Large intestine (tissue), 3 donors: ENCODE data around the gene SPRR2A. TPM values are rescaled to one million over a fixed set of nuclear protein-coding genes. Genes with fewer than 3 reads are reported as not detected.
"Not testable (repeated sequence)": the region's sequence is repeated elsewhere in the genome, so short reads cannot be mapped to it uniquely, and the experiment has no call there.

ENCODE experiments used
- DNase-seq, 2 donors: peaks; one replicate each; pipeline versions ENCODE4 v3.0.0 to v3.0.0-alpha.2; 2013
- H3K27ac ChIP-seq: one replicate; pipeline ENCODE4 v1.5.1; 2013; ENCODE audit warnings: low read length
- H3K27me3 ChIP-seq: 2 replicates; pipeline ENCODE4 v1.6.1; 2013; ENCODE audit warnings: low read length; ENCODE audit not compliant: control insufficient read depth, insufficient read depth
- H3K36me3 ChIP-seq: 2 replicates; pipeline ENCODE4 v1.6.1; 2013; ENCODE audit warnings: low read length; ENCODE audit not compliant: control insufficient read depth, insufficient read depth
- H3K4me1 ChIP-seq: one replicate; pipeline ENCODE4 v1.6.1; 2013; ENCODE audit warnings: low read length; ENCODE audit not compliant: control insufficient read depth, insufficient read depth
- H3K4me3 ChIP-seq: one replicate; pipeline ENCODE4 v1.5.1; 2013; ENCODE audit warnings: low read length
- H3K9me3 ChIP-seq: one replicate; pipeline ENCODE4 v1.6.1; 2013; ENCODE audit warnings: mild to moderate bottlenecking, low read depth, low read length, moderate library complexity; ENCODE audit not compliant: control insufficient read depth
- WGBS: methylation state at CpG from one replicate; pipeline ENCODE4 v1.1.5; 2013; ENCODE audit warnings: low lambda C conversion rate; ENCODE audit not compliant: insufficient coverage; 5-methylcytosine and 5-hydroxymethylcytosine counted together
- polyA plus RNA-seq: library from polyadenylated mRNA; unstranded; fragments of 120-200 nt; gene quantifications from one replicate; pipeline ENCODE4 v1.2.1, GENCODE V29; 2013

SPRR2A gene
- polyA plus RNA-seq, 1 donor, result not detected

GRCh38 chr1:153058826-153059784 is 1.8 kb upstream of the SPRR2A start:
- DNase-seq, result no peak
- H3K36me3 ChIP-seq, result no peaks in the 10 kb centered on the region
- H3K9me3 ChIP-seq, result no peaks in the 10 kb centered on the region
- no peak overlapping the region for H3K4me3 ChIP-seq
- WGBS, result no CpG with 5 or more reads among the region's 6 CpGs
- H3K4me1 ChIP-seq, result no peaks in the 10 kb centered on the region
- no peak overlapping the region for H3K27ac ChIP-seq
- no peaks in the 10 kb centered on the region for H3K27me3 ChIP-seq

GRCh38 chr1:153058154-153058553 is 842 bp upstream of the SPRR2A start:
- H3K27ac ChIP-seq, result no peak overlapping the region
- WGBS, result no CpG with 5 or more reads among the region's 2 CpGs
- H3K36me3 ChIP-seq, result no peaks in the 10 kb centered on the region
- no peaks in the 10 kb centered on the region for H3K27me3 ChIP-seq
- no peak for DNase-seq
- no peak overlapping the region for H3K4me3 ChIP-seq
- H3K9me3 ChIP-seq, result no peaks in the 10 kb centered on the region
- H3K4me1 ChIP-seq, result no peaks in the 10 kb centered on the region

- WGBS, result no CpG with 5 or more reads among the region's 3 CpGs
- not testable (repeated sequence) for H3K27ac ChIP-seq, DNase-seq, H3K27me3 ChIP-seq, H3K4me3 ChIP-seq, H3K4me1 ChIP-seq, H3K9me3 ChIP-seq, H3K36me3 ChIP-seq
These were observed 1.2 kb downstream of the SPRR2A start for GRCh38 chr1:153056111-153056510.

- Histone ChIP-seq H3K4me3 (no peak overlapping the region), H3K27ac (no peak overlapping the region), H3K27me3 (no peaks in the 10 kb centered on the region), H3K36me3 (no peaks in the 10 kb centered on the region), H3K9me3 (no peaks in the 10 kb centered on the region), H3K4me1 (no peaks in the 10 kb centered on the region)
- no peak for DNase-seq
- no CpG with 5 or more reads among the region's 2 CpGs for WGBS
These were observed 8.1 kb downstream of the SPRR2A start for GRCh38 chr1:153049211-153049610.

- no CpG with 5 or more reads among the region's 4 CpGs for WGBS
- no peaks in the 10 kb centered on the region for H3K36me3 ChIP-seq
- no peak for DNase-seq
- H3K4me3 ChIP-seq, result no peak within 1 kb of the TSS
- no peaks in the 10 kb centered on the region for H3K9me3 ChIP-seq
- no peaks in the 10 kb centered on the region for H3K27me3 ChIP-seq
- H3K27ac ChIP-seq, result no peak within 1 kb of the TSS
- no peaks in the 10 kb centered on the region for H3K4me1 ChIP-seq
These were observed 16.2 kb downstream of the SPRR2A start, which contains the start of gene SPRR2D for GRCh38 chr1:153040950-153041631. SPRR2D (minus strand) TSS chr1:153041120; CDS start chr1:153040346, 774 bp downstream.

GRCh38 chr1:153035211-153035610 is 22.1 kb downstream of the SPRR2A start:
- Histone ChIP-seq H3K4me3 (no peak overlapping the region), H3K36me3 (no peaks in the 10 kb centered on the region), H3K9me3 (no peaks in the 10 kb centered on the region), H3K27ac (no peak overlapping the region), H3K4me1 (no peaks in the 10 kb centered on the region), H3K27me3 (no peaks in the 10 kb centered on the region)
- peak; percentile 3 to 12 for DNase-seq
- WGBS, result no CpG with 5 or more reads among the region's 1 CpG

- peak; percentile 2 to 5 for DNase-seq
- Histone ChIP-seq H3K4me3 (no peak overlapping the region), H3K27ac (no peak overlapping the region), H3K27me3 (no peaks in the 10 kb centered on the region), H3K9me3 (no peaks in the 10 kb centered on the region), H3K36me3 (no peaks in the 10 kb centered on the region), H3K4me1 (no peaks in the 10 kb centered on the region)
- no CpG with 5 or more reads among the region's 3 CpGs for WGBS
These were observed 24.5 kb downstream of the SPRR2A start for GRCh38 chr1:153032677-153033308.

GRCh38 chr1:153032073-153032472 is 25.2 kb downstream of the SPRR2A start:
- no peak overlapping the region for H3K27ac ChIP-seq
- no peaks in the 10 kb centered on the region for H3K4me1 ChIP-seq
- no peaks in the 10 kb centered on the region for H3K36me3 ChIP-seq
- H3K4me3 ChIP-seq, result no peak overlapping the region
- no peak for DNase-seq
- H3K27me3 ChIP-seq, result no peaks in the 10 kb centered on the region
- no peaks in the 10 kb centered on the region for H3K9me3 ChIP-seq

GRCh38 chr1:153030895-153031294 is 26.4 kb downstream of the SPRR2A start, which contains the start of gene SPRR1B:
SPRR1B (plus strand) TSS chr1:153031203; CDS start chr1:153032346, 1,143 bp downstream.
- no peak for DNase-seq
- Histone ChIP-seq H3K27ac (no peak within 1 kb of the TSS), H3K4me1 (no peaks in the 10 kb centered on the region), H3K4me3 (no peak within 1 kb of the TSS), H3K36me3 (no peaks in the 10 kb centered on the region), H3K27me3 (no peaks in the 10 kb centered on the region), H3K9me3 (no peaks in the 10 kb centered on the region)

GRCh38 chr1:153028766-153029165 is 28.5 kb downstream of the SPRR2A start:
- no peaks in the 10 kb centered on the region for H3K27me3 ChIP-seq
- H3K4me1 ChIP-seq, result no peaks in the 10 kb centered on the region
- H3K27ac ChIP-seq, result no peak overlapping the region
- no CpG with 5 or more reads among the region's 1 CpG for WGBS
- H3K36me3 ChIP-seq, result no peaks in the 10 kb centered on the region
- no peaks in the 10 kb centered on the region for H3K9me3 ChIP-seq
- no peak overlapping the region for H3K4me3 ChIP-seq
- DNase-seq, result no peak
